Uterus (tissue), 4 donors: ENCODE measurements around the gene NME2. TPM values are rescaled to one million over a fixed set of nuclear protein-coding genes. Genes with fewer than 3 reads are reported as not detected.

Source experiments
- DNase-seq, 2 donors: peaks; one replicate each; pipeline ENCODE4 v3.0.0-alpha.2; 2019 to 2020
- H3K27ac ChIP-seq, 2 donors: fragments of 200-600 bp; sonication (generic); 1 replicate in 1 of 2; 2 replicates in 1 of 2; pipeline ENCODE4 v1.5.1; 2016 to 2018
- H3K27me3 ChIP-seq, 2 donors: fragments of 200-600 bp; sonication (generic); one replicate each; pipeline ENCODE4 v1.5.1; 2018 to 2019; ENCODE audit warnings: control low read depth in 1 of 2
- H3K36me3 ChIP-seq, 2 donors: fragments of 200-600 bp; sonication (generic); one replicate each; pipeline ENCODE4 v1.5.1; 2019; ENCODE audit warnings: control low read depth in 1 of 2
- H3K4me1 ChIP-seq, 2 donors: fragments of 200-600 bp; sonication (generic); one replicate each; pipeline ENCODE4 v1.5.1; 2018 to 2019; ENCODE audit warnings: control low read depth in 1 of 2
- H3K4me3 ChIP-seq, 2 donors: fragments of 200-600 bp; sonication (generic); 1 replicate in 1 of 2; 2 replicates in 1 of 2; pipeline ENCODE4 v1.5.1; 2018 to 2019; ENCODE audit warnings: mild to moderate bottlenecking in 1 of 2
- H3K9me3 ChIP-seq, 2 donors: fragments of 200-600 bp; sonication (generic); one replicate each; pipeline ENCODE4 v1.5.1; 2019; ENCODE audit warnings: control low read depth in 1 of 2
- CTCF ChIP-seq, 4 experiments: fragments of 200-600 bp in 2 of 4; fragments of 450-650 bp in 2 of 4; sonication (generic) in 2 of 4; IDR thresholded peaks; one replicate each; pipeline ENCODE4 v1.5.1; 2016 to 2019; ENCODE audit warnings: antibody characterized with exemption in 4 of 4, mild to moderate bottlenecking in 2 of 4, moderate library complexity in 1 of 4
- POLR2A ChIP-seq, 2 donors: fragments of 450-650 bp; IDR thresholded peaks; one replicate each; pipeline ENCODE4 v1.6.1; 2016; ENCODE audit warnings: antibody characterized with exemption in 2 of 2, mild to moderate bottlenecking in 1 of 2, moderate library complexity in 1 of 2
- intact Hi-C: fragments of 100-400 bp; cut with DNase I; formaldehyde crosslinking; loops from one replicate; pipeline ENCODE4 v1.15.1; 2023; ENCODE audit warnings: low total_unique reads
- total RNA-seq, 4 donors: library from RNA; depleted of rRNA in 3 of 4; stranded (reverse); fragments of >200 nt in 3 of 4; gene quantifications; one replicate each; pipeline versions ENCODE4 v1.1.0 to v1.2.4, GENCODE V29; 2014 to 2023
- donor health status: DM: yes; HTN: yes; CAD: no.

Gene NME2
- total RNA-seq, 4 donors from 2014 or later = 195 to 656 (median 287) TPM

- no peak for DNase-seq
- H3K4me1 ChIP-seq = no peaks in the 10 kb centered on the region
- H3K4me3 ChIP-seq = no peak overlapping the region
- TF ChIP-seq POLR2A (IDR thresholded peaks at IDR 0.05) = no peak
- TF ChIP-seq CTCF (IDR thresholded peaks at IDR 0.05) = no peak
- no peak overlapping the region for H3K27ac ChIP-seq
- no peaks in the 10 kb centered on the region for H3K9me3 ChIP-seq
- H3K36me3 ChIP-seq = no peaks in the 10 kb centered on the region
- no peaks in the 10 kb centered on the region for H3K27me3 ChIP-seq
- intact Hi-C loops = no loop called here
These were observed 37.6 kb downstream of the NME2 start for GRCh38 chr17:51203838-51204237.

GRCh38 chr17:51214920-51215319 is 48.7 kb downstream of the NME2 start:
- TF ChIP-seq POLR2A (IDR thresholded peaks at IDR 0.05) = no peak
- TF ChIP-seq CTCF (IDR thresholded peaks at IDR 0.05) = no peak
- no peaks in the 10 kb centered on the region for H3K4me1 ChIP-seq
- H3K27me3 ChIP-seq = no peaks in the 10 kb centered on the region
- DNase-seq = no peak
- no peaks in the 10 kb centered on the region for H3K36me3 ChIP-seq
- H3K9me3 ChIP-seq = no peaks in the 10 kb centered on the region
- H3K27ac ChIP-seq = no peak overlapping the region
- H3K4me3 ChIP-seq = no peak overlapping the region
- intact Hi-C loops = no loop called here

- no peaks in the 10 kb centered on the region for H3K4me1 ChIP-seq
- H3K36me3 ChIP-seq = no peaks in the 10 kb centered on the region
- H3K27me3 ChIP-seq = no peaks in the 10 kb centered on the region
- DNase-seq = no peak
- no peaks in the 10 kb centered on the region for H3K9me3 ChIP-seq
- no peak overlapping the region for H3K4me3 ChIP-seq
- TF ChIP-seq CTCF (IDR thresholded peaks at IDR 0.05) (no peak), POLR2A (IDR thresholded peaks at IDR 0.05) (no peak)
- intact Hi-C loops = no loop called here
- no peak overlapping the region for H3K27ac ChIP-seq
These were observed 51.7 kb downstream of the NME2 start for GRCh38 chr17:51217946-51218345.

- no peak overlapping the region for H3K27ac ChIP-seq
- H3K4me1 ChIP-seq = no peaks in the 10 kb centered on the region
- no peaks in the 10 kb centered on the region for H3K36me3 ChIP-seq
- TF ChIP-seq POLR2A (IDR thresholded peaks at IDR 0.05) (no peak), CTCF (IDR thresholded peaks at IDR 0.05) (no peak)
- H3K9me3 ChIP-seq = no peaks in the 10 kb centered on the region
- no peak overlapping the region for H3K4me3 ChIP-seq
- no peaks in the 10 kb centered on the region for H3K27me3 ChIP-seq
- no peak for DNase-seq
- intact Hi-C loops = no loop called here
These were observed 55.1 kb downstream of the NME2 start for GRCh38 chr17:51221322-51221721.

Other genes with a start within 250 kb of the NME2 start
- 100 to 1,000 TPM in 2 of 4 donors, 10 to 100 TPM in 2; 39.4 to 211 (median 107) TPM for gene SPAG9, start 45.5 kb upstream of the NME2 start, total RNA-seq
- gene NME1, start 12.9 kb upstream of the NME2 start, total RNA-seq = 10 to 100 TPM; 24.1 to 79.4 (median 39.5) TPM
- 10 to 100 TPM; 13.6 to 60.9 (median 30.5) TPM for gene MBTD1, start 93.6 kb downstream of the NME2 start, total RNA-seq
- gene UTP18, start 94.1 kb downstream of the NME2 start, total RNA-seq = 10 to 100 TPM; 12.8 to 44.9 (median 25.7) TPM